ENCODE results near the gene TMPRSS5. TPM values are rescaled to one million over a fixed set of nuclear protein-coding genes. Genes with fewer than 3 reads are reported as not detected.

The TMPRSS5 gene
- total RNA-seq, 2 donors from 2014 or later, result 0.16 to 0.19 TPM

DNA sequence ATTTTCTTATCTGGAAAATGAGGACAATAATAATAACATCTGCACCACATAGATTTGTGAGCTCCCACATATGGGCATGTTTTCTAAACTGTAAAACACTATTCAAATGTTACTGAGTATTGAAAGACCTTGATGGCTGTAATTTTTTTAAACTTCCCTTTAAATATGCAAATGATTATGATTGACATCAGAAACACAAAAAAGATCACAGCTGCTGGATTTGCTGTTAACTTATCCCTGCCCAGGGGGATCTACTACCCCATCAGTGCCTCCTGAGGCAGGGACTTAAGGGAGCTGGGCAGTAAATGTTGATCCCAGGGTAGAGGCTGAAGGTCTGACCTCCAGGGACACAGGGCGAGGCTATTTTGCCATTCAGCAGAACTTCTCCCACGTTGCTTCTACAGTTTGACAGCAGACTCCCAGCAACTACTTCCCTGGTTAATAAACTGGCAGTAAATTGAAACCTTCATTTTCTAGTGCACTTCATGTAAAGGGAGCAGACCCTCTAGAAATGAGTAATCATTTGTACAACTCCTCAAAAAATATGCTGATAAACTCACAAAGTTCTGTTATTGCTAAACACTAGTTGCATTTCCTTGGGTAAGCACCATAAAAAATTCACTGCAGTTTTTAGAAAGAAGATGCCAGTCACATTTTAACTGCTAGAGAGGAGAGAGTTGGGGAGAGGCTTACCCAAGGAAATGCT, 20.3 kb downstream of the TMPRSS5 start:
- no peaks in the 10 kb centered on the region for H3K4me1 ChIP-seq
- no peaks in the 10 kb centered on the region for H3K36me3 ChIP-seq
- no peaks in the 10 kb centered on the region for H3K27me3 ChIP-seq
- no peak for DNase-seq (ENCODE audit: low spot score)
- H3K4me3 ChIP-seq, result no peak overlapping the region
- H3K9me3 ChIP-seq, result no peaks in the 10 kb centered on the region
- no peak overlapping the region for H3K27ac ChIP-seq
- TF ChIP-seq, protein P1, sequence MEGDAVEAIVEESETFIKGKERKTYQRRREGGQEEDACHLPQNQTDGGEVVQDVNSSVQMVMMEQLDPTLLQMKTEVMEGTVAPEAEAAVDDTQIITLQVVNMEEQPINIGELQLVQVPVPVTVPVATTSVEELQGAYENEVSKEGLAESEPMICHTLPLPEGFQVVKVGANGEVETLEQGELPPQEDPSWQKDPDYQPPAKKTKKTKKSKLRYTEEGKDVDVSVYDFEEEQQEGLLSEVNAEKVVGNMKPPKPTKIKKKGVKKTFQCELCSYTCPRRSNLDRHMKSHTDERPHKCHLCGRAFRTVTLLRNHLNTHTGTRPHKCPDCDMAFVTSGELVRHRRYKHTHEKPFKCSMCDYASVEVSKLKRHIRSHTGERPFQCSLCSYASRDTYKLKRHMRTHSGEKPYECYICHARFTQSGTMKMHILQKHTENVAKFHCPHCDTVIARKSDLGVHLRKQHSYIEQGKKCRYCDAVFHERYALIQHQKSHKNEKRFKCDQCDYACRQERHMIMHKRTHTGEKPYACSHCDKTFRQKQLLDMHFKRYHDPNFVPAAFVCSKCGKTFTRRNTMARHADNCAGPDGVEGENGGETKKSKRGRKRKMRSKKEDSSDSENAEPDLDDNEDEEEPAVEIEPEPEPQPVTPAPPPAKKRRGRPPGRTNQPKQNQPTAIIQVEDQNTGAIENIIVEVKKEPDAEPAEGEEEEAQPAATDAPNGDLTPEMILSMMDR (IDR thresholded peaks at IDR 0.05), result no peak

DNA sequence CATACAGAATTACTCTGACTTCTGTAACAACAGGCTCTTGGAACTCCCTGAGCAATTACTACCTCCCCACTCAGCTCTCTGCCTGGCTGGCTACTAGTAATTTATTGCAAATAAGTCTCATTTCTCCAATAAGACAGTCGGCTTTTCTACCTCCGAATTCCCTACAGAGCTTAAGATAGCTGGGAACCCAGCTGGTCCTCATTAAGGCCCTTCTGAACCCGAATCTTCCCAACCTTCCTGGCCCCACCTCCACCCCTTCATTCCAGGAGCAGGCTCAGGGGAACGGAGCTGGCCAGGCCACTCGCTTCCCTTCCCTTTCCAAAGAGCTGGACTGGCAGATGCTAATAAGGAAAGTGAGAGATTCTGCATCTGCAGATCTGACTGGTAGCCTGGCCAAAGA, 21.6 kb downstream of the TMPRSS5 start:
- Histone ChIP-seq H3K27me3 (no peaks in the 10 kb centered on the region), H3K4me3 (no peak overlapping the region), H3K36me3 (no peaks in the 10 kb centered on the region), H3K27ac (no peak overlapping the region), H3K9me3 (no peaks in the 10 kb centered on the region), H3K4me1 (no peaks in the 10 kb centered on the region)
- TF ChIP-seq, protein P1 (IDR thresholded peaks at IDR 0.05), result no peak
- no peak for DNase-seq (ENCODE audit: low spot score)

DNA sequence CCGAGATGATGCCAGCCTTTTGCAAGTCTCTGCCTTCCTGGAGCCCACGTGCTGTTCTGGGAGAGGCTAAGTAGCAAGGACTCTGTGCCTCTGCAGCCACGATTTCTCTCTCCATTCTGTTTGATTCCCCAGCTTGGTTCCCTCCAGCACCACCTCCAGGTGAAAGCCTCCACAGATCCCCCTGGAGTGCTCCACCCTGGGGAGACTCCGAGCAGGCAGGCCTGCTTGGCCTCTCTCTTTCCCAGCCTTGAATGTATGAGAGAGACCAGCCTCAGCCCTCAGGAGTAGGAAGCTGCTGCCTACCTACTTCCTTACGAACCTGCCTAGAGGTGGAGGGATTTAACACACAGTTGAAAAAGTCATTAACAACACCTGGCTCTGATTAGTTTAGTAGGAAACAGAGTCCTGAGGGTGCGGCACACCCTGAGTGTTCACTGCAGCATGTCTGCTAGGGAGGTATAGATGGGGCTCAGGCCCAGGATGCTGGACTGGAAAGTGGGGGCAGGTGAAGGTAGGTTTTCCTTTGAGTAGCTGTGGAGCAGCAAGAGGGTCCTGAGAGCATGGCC, 22.5 kb downstream of the TMPRSS5 start:
- no peak for DNase-seq (ENCODE audit: low spot score)
- H3K27me3 ChIP-seq, result no peaks in the 10 kb centered on the region

GRCh38 chr11:113681711-113682413, 24.2 kb downstream of the TMPRSS5 start:
- no peaks in the 10 kb centered on the region for H3K9me3 ChIP-seq
- no peak overlapping the region for H3K27ac ChIP-seq
- no peaks in the 10 kb centered on the region for H3K36me3 ChIP-seq
- TF ChIP-seq, protein P1 (IDR thresholded peaks at IDR 0.05), result no peak
- no peak overlapping the region for H3K4me3 ChIP-seq
- DNase-seq (ENCODE audit: low spot score), result no peak
- no peaks in the 10 kb centered on the region for H3K27me3 ChIP-seq
- H3K4me1 ChIP-seq, result no peaks in the 10 kb centered on the region

More for the DNA sequence above, 22.5 kb downstream of the TMPRSS5 start:
- no peak overlapping the region for H3K27ac ChIP-seq
- no peaks in the 10 kb centered on the region for H3K4me1 ChIP-seq
- no peaks in the 10 kb centered on the region for H3K36me3 ChIP-seq
- H3K4me3 ChIP-seq, result no peak overlapping the region
- TF ChIP-seq, protein P1 (IDR thresholded peaks at IDR 0.05), result no peak
- no peaks in the 10 kb centered on the region for H3K9me3 ChIP-seq

GRCh38 chr11:113681282-113681681, 24.8 kb downstream of the TMPRSS5 start:
- no peaks in the 10 kb centered on the region for H3K9me3 ChIP-seq
- DNase-seq (ENCODE audit: low spot score), result no peak
- H3K36me3 ChIP-seq, result no peaks in the 10 kb centered on the region
- no peak overlapping the region for H3K4me3 ChIP-seq
- H3K27me3 ChIP-seq, result no peaks in the 10 kb centered on the region
- H3K4me1 ChIP-seq, result no peaks in the 10 kb centered on the region
- TF ChIP-seq, protein P1 (IDR thresholded peaks at IDR 0.05), result no peak
- H3K27ac ChIP-seq, result no peak overlapping the region
